Upper lobe of left lung (tissue), 4 donors: ENCODE measurements around the gene GLIS1.

Experiments
- EP300 ChIP-seq, 4 donors: sonication (generic); formaldehyde crosslinking; IDR thresholded peaks; one replicate each; pipeline ENCODE4 v1.5.1; 2017; ENCODE audit warnings: antibody characterized with exemption in 4 of 4, control low read depth in 2 of 4
- POLR2AphosphoS5 ChIP-seq, 2 donors: sonication (generic); formaldehyde crosslinking; IDR thresholded peaks; one replicate each; pipeline ENCODE4 v1.5.1; 2017; ENCODE audit warnings: antibody characterized with exemption in 2 of 2
- TF ChIP-seq, protein P1 (sequence below), 6 experiments: fragments of 450-650 bp in 4 of 6; fragments of 200-600 bp in 2 of 6; sonication (generic) in 2 of 6; IDR thresholded peaks; one replicate each; pipeline ENCODE4 v1.5.1; 2016 to 2019; ENCODE audit warnings: antibody characterized with exemption in 6 of 6

DNA sequence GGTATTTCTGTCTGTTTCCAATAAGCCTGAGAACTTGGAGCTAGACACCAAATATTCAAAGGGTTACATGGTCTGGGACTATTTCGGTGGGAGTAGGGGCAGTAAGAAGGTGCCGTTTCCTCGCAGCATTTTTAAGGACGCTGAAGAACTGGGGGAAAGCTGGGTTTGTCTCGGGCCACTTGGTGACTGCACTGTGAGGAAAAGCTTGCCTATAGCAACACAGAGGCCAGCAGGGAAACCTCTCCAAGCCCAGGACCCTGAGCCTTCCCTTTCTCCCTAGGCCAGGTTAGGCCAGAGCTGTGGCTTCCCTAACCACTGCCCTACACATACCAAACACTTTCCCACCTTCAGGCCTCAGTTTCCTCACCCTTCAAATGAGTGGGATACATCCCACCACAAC is 3.3 kb downstream of the GLIS1 start:
- TF ChIP-seq, protein P1, sequence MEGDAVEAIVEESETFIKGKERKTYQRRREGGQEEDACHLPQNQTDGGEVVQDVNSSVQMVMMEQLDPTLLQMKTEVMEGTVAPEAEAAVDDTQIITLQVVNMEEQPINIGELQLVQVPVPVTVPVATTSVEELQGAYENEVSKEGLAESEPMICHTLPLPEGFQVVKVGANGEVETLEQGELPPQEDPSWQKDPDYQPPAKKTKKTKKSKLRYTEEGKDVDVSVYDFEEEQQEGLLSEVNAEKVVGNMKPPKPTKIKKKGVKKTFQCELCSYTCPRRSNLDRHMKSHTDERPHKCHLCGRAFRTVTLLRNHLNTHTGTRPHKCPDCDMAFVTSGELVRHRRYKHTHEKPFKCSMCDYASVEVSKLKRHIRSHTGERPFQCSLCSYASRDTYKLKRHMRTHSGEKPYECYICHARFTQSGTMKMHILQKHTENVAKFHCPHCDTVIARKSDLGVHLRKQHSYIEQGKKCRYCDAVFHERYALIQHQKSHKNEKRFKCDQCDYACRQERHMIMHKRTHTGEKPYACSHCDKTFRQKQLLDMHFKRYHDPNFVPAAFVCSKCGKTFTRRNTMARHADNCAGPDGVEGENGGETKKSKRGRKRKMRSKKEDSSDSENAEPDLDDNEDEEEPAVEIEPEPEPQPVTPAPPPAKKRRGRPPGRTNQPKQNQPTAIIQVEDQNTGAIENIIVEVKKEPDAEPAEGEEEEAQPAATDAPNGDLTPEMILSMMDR (IDR thresholded peaks at IDR 0.05), result no peak
- TF ChIP-seq EP300 (IDR thresholded peaks at IDR 0.05) (no peak), POLR2AphosphoS5 (IDR thresholded peaks at IDR 0.05) (no peak)
